Breast epithelium (tissue), 3 donors: ENCODE data around the gene C3.

Source experiments
- CTCF ChIP-seq, 3 donors: fragments of 450-650 bp; IDR thresholded peaks; one replicate each; pipeline ENCODE4 v1.5.1; 2016 to 2017; ENCODE audit warnings: antibody characterized with exemption in 3 of 3, mild to moderate bottlenecking in 3 of 3, moderate library complexity in 3 of 3
- POLR2A ChIP-seq: fragments of 450-650 bp; IDR thresholded peaks from one replicate; pipeline ENCODE4 v1.6.1; 2016; ENCODE audit warnings: antibody characterized with exemption, mild to moderate bottlenecking, moderate library complexity

GRCh38 chr19:6692027-6692426 is 28.4 kb downstream of the C3 start:
- TF ChIP-seq CTCF (IDR thresholded peaks at IDR 0.05) (no peak), POLR2A (no peak)
